Measurements from ENCODE around the gene ATP2B1. TPM values are rescaled to one million over a fixed set of nuclear protein-coding genes. Genes with fewer than 3 reads are reported as not detected.

The ATP2B1 gene
- total RNA-seq, 1 donor from 2014 or later: 177 TPM

GRCh38 chr12:89649139-89649538 lies 59.5 kb downstream of the ATP2B1 start:
- Histone ChIP-seq H3F3A (ENCODE audit: low read depth) (no peaks in the 10 kb centered on the region), H3K9me3 (ENCODE audit: low read depth) (no peaks in the 10 kb centered on the region), H3K4me2 (no peak overlapping the region), H3K9ac (no peak overlapping the region), H3K27ac (no peak overlapping the region), H3K4me3 (no peak overlapping the region), H3K27me3 (no peaks in the 10 kb centered on the region), H3K4me1 (peaks cover 27% of the 10 kb centered on the region), H3K79me2 (ENCODE audit: low read depth) (peaks cover 96% of the 10 kb centered on the region), H2AFZ (replicated peaks) (no peak overlapping the region), H4K20me1 (ENCODE audit: low read depth) (peaks cover 52% of the 10 kb centered on the region), H3K36me3 (no peaks in the 10 kb centered on the region)
- Mint-ChIP-seq H3K27ac (no peak overlapping the region), H3K36me3 (peaks cover 56% of the 10 kb centered on the region), H3K27me3 (ENCODE audit: insufficient read depth, low read depth) (no peaks in the 10 kb centered on the region), H3K9me3 (peaks cover 16% of the 10 kb centered on the region), H3K4me3 (no peak overlapping the region), H3K4me1 (peaks cover 34% of the 10 kb centered on the region)
- no peak for TF ChIP-seq CTCF (IDR thresholded peaks at IDR 0.05)
- TF ChIP-seq EZH2phosphoT487 (IDR thresholded peaks at IDR 0.05): no peak
- no peak for TF ChIP-seq EZH2 (IDR thresholded peaks at IDR 0.05)
- DNase-seq (ENCODE audit: low spot score): no peak

- Histone ChIP-seq H3K4me2 (no peak overlapping the region), H3K27ac (no peak overlapping the region), H3K4me1 (peaks cover 27% of the 10 kb centered on the region), H2AFZ (replicated peaks) (no peak overlapping the region), H4K20me1 (ENCODE audit: low read depth) (peaks cover 60% of the 10 kb centered on the region), H3K9ac (no peak overlapping the region), H3K27me3 (no peaks in the 10 kb centered on the region), H3K4me3 (no peak overlapping the region), H3K36me3 (no peaks in the 10 kb centered on the region), H3K79me2 (ENCODE audit: low read depth) (peaks cover 96% of the 10 kb centered on the region), H3F3A (ENCODE audit: low read depth) (no peaks in the 10 kb centered on the region), H3K9me3 (ENCODE audit: low read depth) (no peaks in the 10 kb centered on the region)
- H3K27me3 Mint-ChIP-seq (ENCODE audit: insufficient read depth, low read depth): peaks cover 2% of the 10 kb centered on the region
- peak; percentile 58 for DNase-seq (ENCODE audit: low spot score)
- H3K9me3 Mint-ChIP-seq: peaks cover 10% of the 10 kb centered on the region
- peaks cover 50% of the 10 kb centered on the region for H3K36me3 Mint-ChIP-seq
- no peak for TF ChIP-seq EZH2 (IDR thresholded peaks at IDR 0.05)
- no peak for TF ChIP-seq CTCF (IDR thresholded peaks at IDR 0.05)
- TF ChIP-seq EZH2phosphoT487 (IDR thresholded peaks at IDR 0.05): no peak
- H3K4me3 Mint-ChIP-seq: no peak overlapping the region
- peaks cover 37% of the 10 kb centered on the region for H3K4me1 Mint-ChIP-seq
- H3K27ac Mint-ChIP-seq: no peak overlapping the region
Measured at GRCh38 chr12:89648211-89648930, 60.3 kb downstream of the ATP2B1 start.

GRCh38 chr12:89645434-89645833 lies 63.2 kb downstream of the ATP2B1 start:
- TF ChIP-seq EZH2 (IDR thresholded peaks at IDR 0.05) (no peak), EZH2phosphoT487 (IDR thresholded peaks at IDR 0.05) (no peak), CTCF (IDR thresholded peaks at IDR 0.05) (no peak)
- peaks cover 37% of the 10 kb centered on the region for H3K4me1 Mint-ChIP-seq
- H3F3A ChIP-seq (ENCODE audit: low read depth): no peaks in the 10 kb centered on the region
- no peaks in the 10 kb centered on the region for H3K27me3 ChIP-seq
- H3K9me3 Mint-ChIP-seq: peaks cover 3% of the 10 kb centered on the region
- no peak for DNase-seq (ENCODE audit: low spot score)
- no peak overlapping the region for H3K9ac ChIP-seq
- no peak overlapping the region for H3K27ac ChIP-seq
- peaks cover 27% of the 10 kb centered on the region for H3K4me1 ChIP-seq
- H2AFZ ChIP-seq (replicated peaks): no peak overlapping the region
- no peaks in the 10 kb centered on the region for H3K9me3 ChIP-seq (ENCODE audit: low read depth)
- H3K36me3 ChIP-seq: peaks cover 10% of the 10 kb centered on the region
- peaks cover 42% of the 10 kb centered on the region for H3K36me3 Mint-ChIP-seq
- peaks cover 68% of the 10 kb centered on the region for H4K20me1 ChIP-seq (ENCODE audit: low read depth)
- no peak overlapping the region for H3K4me2 ChIP-seq
- peaks cover 92% of the 10 kb centered on the region for H3K79me2 ChIP-seq (ENCODE audit: low read depth)
- peaks cover 2% of the 10 kb centered on the region for H3K27me3 Mint-ChIP-seq (ENCODE audit: insufficient read depth, low read depth)
- no peak overlapping the region for H3K4me3 Mint-ChIP-seq
- H3K4me3 ChIP-seq: no peak overlapping the region
- peak overlapping the region; percentile 15 for H3K27ac Mint-ChIP-seq

Data from neural progenitor cell (in vitro differentiated cells).